ENCODE results near the gene TMEM38A. TPM values are rescaled to one million over a fixed set of nuclear protein-coding genes. Genes with fewer than 3 reads are reported as not detected.
"Not testable (repeated sequence)": the region's sequence is repeated elsewhere in the genome, so short reads cannot be mapped to it uniquely, and the experiment has no call there.

The TMEM38A gene
- total RNA-seq, 1 experiment from 2014 or later: 0.24 TPM

- DNase-seq (ENCODE audit: low read depth, low spot score); in situ Hi-C loops (cut with HindIII; ENCODE audit: low pct_unique_long_range_greater_than_20kb, low sequenced_read_pairs): not testable (repeated sequence)
Observed at GRCh38 chr19:16710870-16711269, 49.9 kb downstream of the TMEM38A start.

- in situ Hi-C loops (cut with HindIII; ENCODE audit: low pct_unique_long_range_greater_than_20kb, low sequenced_read_pairs); DNase-seq (ENCODE audit: low read depth, low spot score): not testable (repeated sequence)
Observed at GRCh38 chr19:16712295-16712694, 51.4 kb downstream of the TMEM38A start.

- DNase-seq (ENCODE audit: low read depth, low spot score): peak; percentile 73
- in situ Hi-C loops (cut with HindIII; ENCODE audit: low pct_unique_long_range_greater_than_20kb, low sequenced_read_pairs): no loop called here
Observed at GRCh38 chr19:16714702-16715287, 53.9 kb downstream of the TMEM38A start.

- DNase-seq (ENCODE audit: low read depth, low spot score): no peak
- in situ Hi-C loops (cut with HindIII; ENCODE audit: low pct_unique_long_range_greater_than_20kb, low sequenced_read_pairs): no loop called here
Observed at GRCh38 chr19:16715611-16716010, 54.7 kb downstream of the TMEM38A start.

- no peak for DNase-seq (ENCODE audit: low read depth, low spot score)
- in situ Hi-C loops (cut with HindIII; ENCODE audit: low pct_unique_long_range_greater_than_20kb, low sequenced_read_pairs): no loop called here
Observed at GRCh38 chr19:16721051-16721450, 60.1 kb downstream of the TMEM38A start.

- in situ Hi-C loops (cut with HindIII; ENCODE audit: low pct_unique_long_range_greater_than_20kb, low sequenced_read_pairs): no loop called here
- no peak for DNase-seq (ENCODE audit: low read depth, low spot score)
Observed at GRCh38 chr19:16722591-16722990, 61.7 kb downstream of the TMEM38A start.

GRCh38 chr19:16726916-16727315, 66.0 kb downstream of the TMEM38A start:
- in situ Hi-C loops (cut with HindIII; ENCODE audit: low pct_unique_long_range_greater_than_20kb, low sequenced_read_pairs): no loop called here

GRCh38 chr19:16735650-16736266, 74.8 kb downstream of the TMEM38A start:
- in situ Hi-C loops (cut with HindIII; ENCODE audit: low pct_unique_long_range_greater_than_20kb, low sequenced_read_pairs); DNase-seq (ENCODE audit: low read depth, low spot score): not testable (repeated sequence)

More at GRCh38 chr19:16726916-16727315, 66.0 kb downstream of the TMEM38A start:
- DNase-seq (ENCODE audit: low read depth, low spot score): no peak

GRCh38 chr19:16736709-16737108, 75.8 kb downstream of the TMEM38A start:
- peak; percentile 22 for DNase-seq (ENCODE audit: low read depth, low spot score)
- in situ Hi-C loops (cut with HindIII; ENCODE audit: low pct_unique_long_range_greater_than_20kb, low sequenced_read_pairs): no loop called here

- in situ Hi-C loops (cut with HindIII; ENCODE audit: low pct_unique_long_range_greater_than_20kb, low sequenced_read_pairs): no loop called here
Observed at GRCh38 chr19:16737911-16738310, 77.0 kb downstream of the TMEM38A start.

GRCh38 chr19:16739546-16739945, 78.6 kb downstream of the TMEM38A start:
- in situ Hi-C loops (cut with HindIII; ENCODE audit: low pct_unique_long_range_greater_than_20kb, low sequenced_read_pairs): no loop called here
- no peak for DNase-seq (ENCODE audit: low read depth, low spot score)

More at GRCh38 chr19:16737911-16738310, 77.0 kb downstream of the TMEM38A start:
- DNase-seq (ENCODE audit: low read depth, low spot score): no peak

Small RNA genes within 50 kb of the gene (small RNA-seq; reads per million reads assigned to genes)
- 0 to 0.10 reads per million in 2 experiments for gene AC008737.2

Other genes with a start within 250 kb of the TMEM38A start
- 4.7 and 4.8 TPM in 2 replicates for gene EPS15L1, start 189.2 kb upstream of the TMEM38A start, total RNA-seq (2014; rRNA removed; shearing (Covaris generic))
- 0.29 and 0.53 TPM in 2 replicates for gene CALR3, start 165.0 kb upstream of the TMEM38A start, total RNA-seq (2014; rRNA removed; shearing (Covaris generic))
- 2.2 and 2.6 TPM in 2 replicates for gene C19orf44, start 164.7 kb upstream of the TMEM38A start, total RNA-seq (2014; rRNA removed; shearing (Covaris generic))
- 2.0 and 2.4 TPM in 2 replicates for gene CHERP, start 118.7 kb upstream of the TMEM38A start, total RNA-seq (2014; rRNA removed; shearing (Covaris generic))
- 19.8 and 26.9 TPM in 2 replicates for gene SLC35E1, start 88.7 kb upstream of the TMEM38A start, total RNA-seq (2014; rRNA removed; shearing (Covaris generic))
- 4.8 and 5.5 TPM in 2 replicates for gene MED26, start 32.9 kb upstream of the TMEM38A start, total RNA-seq (2014; rRNA removed; shearing (Covaris generic))
- gene SMIM7, start 995 bp upstream of the TMEM38A start, total RNA-seq (2014; rRNA removed; shearing (Covaris generic)): 80.3 and 90.8 TPM in 2 replicates
- 0.16 and 0.21 TPM in 2 replicates for gene NWD1, start 58.7 kb downstream of the TMEM38A start, total RNA-seq (2014; rRNA removed; shearing (Covaris generic))
- 14.4 and 16.0 TPM in 2 replicates for gene SIN3B, start 168.3 kb downstream of the TMEM38A start, total RNA-seq (2014; rRNA removed; shearing (Covaris generic))
- not detected in 2 replicates for gene F2RL3, start 227.9 kb downstream of the TMEM38A start, total RNA-seq (2014; rRNA removed; shearing (Covaris generic))